IMR-90 (cell line): Measurements from ENCODE around the gene FEZF2. TPM values are rescaled to one million over a fixed set of nuclear protein-coding genes. Genes with fewer than 3 reads are reported as not detected.

ENCODE experiments used
- ATAC-seq: fragments of 200-7000 bp; cut with Tn5 transposase; 2 replicates; pipeline ENCODE4 v1.9.1; 2020; ENCODE audit warnings: low read depth, mild to moderate bottlenecking, moderate library complexity
- BruUV-seq: library from RNA; stranded (reverse); fragments of 400-500 nt; replicated peaks from 2 replicates; lab custom pipeline; 2021; lab: Mats Ljungman, UMichigan
- CTCF ChIA-PET: fragments of 300-600 bp; formaldehyde crosslinking; extraction: SDS; loops from one replicate; lab custom pipeline; 2021; ENCODE audit warnings: antibody characterized with exemption; lab: Yijun Ruan, JAX
- POLR2A ChIA-PET: fragments of 300-600 bp; sonication (Branson Sonifier 250); formaldehyde crosslinking; loops from one replicate; lab custom pipeline; 2022; ENCODE audit warnings: antibody characterized with exemption; ENCODE audit not compliant: unreplicated experiment; lab: Charles Lee
- DNase-seq: peaks from one replicate; pipeline ENCODE4 v3.0.0; 2013
- H2AFZ ChIP-seq: replicated peaks from 2 replicates; pipeline ENCODE3; 2013; ENCODE audit warnings: low read length, mild to moderate bottlenecking; ENCODE audit not compliant: poor library complexity
- H2AK5ac ChIP-seq: 2 replicates; pipeline ENCODE4 v1.6.1; 2013; ENCODE audit warnings: low read depth, low read length, inconsistent platforms
- H2AK9ac ChIP-seq: replicated peaks from 2 replicates; pipeline ENCODE3; 2013; ENCODE audit warnings: mild to moderate bottlenecking, low read depth, low read length, moderate library complexity; ENCODE audit not compliant: poor library complexity
- H2BK120ac ChIP-seq: 2 replicates; pipeline ENCODE4 v1.6.1; 2013; ENCODE audit warnings: low read depth, low read length, inconsistent platforms
- H2BK15ac ChIP-seq: 3 replicates; pipeline ENCODE4 v1.6.1; 2013; ENCODE audit warnings: low read depth, low read length, inconsistent platforms
- H2BK20ac ChIP-seq: 2 replicates; pipeline ENCODE4 v1.6.1; 2013; ENCODE audit warnings: low read depth, mild to moderate bottlenecking, inconsistent platforms, low read length, moderate library complexity
- H2BK5ac ChIP-seq: 2 replicates; pipeline ENCODE4 v1.6.1; 2013; ENCODE audit warnings: mild to moderate bottlenecking, low read depth, low read length, inconsistent platforms; ENCODE audit not compliant: poor library complexity, severe bottlenecking
- H3K14ac ChIP-seq: replicated peaks from 2 replicates; pipeline ENCODE4 v1.6.1; 2013; ENCODE audit warnings: low read depth, low read length, inconsistent platforms
- H3K18ac ChIP-seq: 2 replicates; pipeline ENCODE4 v1.6.1; 2013; ENCODE audit warnings: low read depth, low read length, control low read depth
- H3K23ac ChIP-seq: 2 replicates; pipeline ENCODE4 v1.6.1; 2013; ENCODE audit warnings: low read depth, low read length, inconsistent platforms
- H3K27ac ChIP-seq: 2 replicates; pipeline ENCODE4 v1.5.1; 2013; ENCODE audit warnings: mild to moderate bottlenecking, control low read depth, low read length; ENCODE audit not compliant: insufficient read depth
- H3K27me3 ChIP-seq: 2 replicates; pipeline ENCODE4 v1.6.1; 2013; ENCODE audit warnings: low read length; ENCODE audit not compliant: control insufficient read depth, insufficient read depth
- H3K36me3 ChIP-seq: 2 replicates; pipeline ENCODE4 v1.6.1; 2013; ENCODE audit warnings: low read length, mixed read lengths; ENCODE audit not compliant: control insufficient read depth, insufficient read depth
- H3K4ac ChIP-seq: 2 replicates; pipeline ENCODE4 v1.6.1; 2013; ENCODE audit warnings: low read depth, low read length, inconsistent platforms
- H3K4me1 ChIP-seq: 2 replicates; pipeline ENCODE4 v1.6.1; 2013; ENCODE audit warnings: low read length, mixed read lengths; ENCODE audit not compliant: control insufficient read depth, insufficient read depth
- H3K4me2 ChIP-seq: 2 replicates; pipeline ENCODE4 v1.6.1; 2013; ENCODE audit warnings: low read depth, mild to moderate bottlenecking, control low read depth, low read length, moderate library complexity
- H3K4me3 ChIP-seq: 2 replicates; pipeline ENCODE4 v1.5.1; 2013; ENCODE audit warnings: low read depth, mild to moderate bottlenecking, control low read depth, low read length, moderate library complexity; ENCODE audit not compliant: insufficient read depth
- H3K56ac ChIP-seq: 2 replicates; pipeline ENCODE4 v1.6.1; 2013; ENCODE audit warnings: low read length, inconsistent platforms; ENCODE audit not compliant: insufficient read depth; ENCODE audit errors: extremely low read depth
- H3K79me1 ChIP-seq, 2 experiments: 2 replicates each; pipeline ENCODE4 v1.6.1; 2013; ENCODE audit warnings: low read length in 2 of 2, inconsistent platforms in 1 of 2, low read depth in 1 of 2
- H3K9ac ChIP-seq: 2 replicates; pipeline ENCODE4 v1.6.1; 2013; ENCODE audit warnings: low read depth, low read length, control low read depth
- H3K9me1 ChIP-seq: 2 replicates; pipeline ENCODE4 v1.6.1; 2013; ENCODE audit warnings: low read length, inconsistent platforms; ENCODE audit not compliant: insufficient read depth
- H3K9me3 ChIP-seq: 2 replicates; pipeline ENCODE4 v1.6.1; 2013; ENCODE audit warnings: low read length; ENCODE audit not compliant: control insufficient read depth, insufficient read depth
- H4K20me1 ChIP-seq: 2 replicates; pipeline ENCODE4 v1.6.1; 2013; ENCODE audit warnings: low read length, inconsistent platforms; ENCODE audit not compliant: insufficient read depth
- H4K5ac ChIP-seq: 2 replicates; pipeline ENCODE4 v1.6.1; 2013; ENCODE audit warnings: mild to moderate bottlenecking, low read depth, low read length, control low read depth
- H4K8ac ChIP-seq, 2 experiments: 2 replicates each; pipeline ENCODE4 v1.6.1; 2013; ENCODE audit warnings: low read depth in 2 of 2, low read length in 2 of 2, control low read depth in 1 of 2, inconsistent platforms in 1 of 2
- H4K91ac ChIP-seq: 2 replicates; pipeline ENCODE4 v1.6.1; 2013; ENCODE audit warnings: low read depth, low read length, inconsistent platforms; ENCODE audit not compliant: insufficient read depth
- BHLHE40 ChIP-seq: fragments of 150-350 bp; IDR thresholded peaks from 2 replicates; pipeline ENCODE4 v1.6.1; 2016; ENCODE audit warnings: mild to moderate bottlenecking, low read depth, low read length
- CEBPB ChIP-seq: IDR thresholded peaks from 2 replicates; pipeline ENCODE4 v1.6.1; 2012; ENCODE audit warnings: low read depth, low read length, improper control_type of control experiment
- WGBS, 2 experiments: methylation state at CpG; one replicate each; pipeline versions ENCODE4 v1.1.5 to v1.1.7; 2013; ENCODE audit warnings: missing lambda C conversion rate in 2 of 2; ENCODE audit not compliant: insufficient read length in 1 of 2; ENCODE audit errors: extremely low coverage in 2 of 2; 5-methylcytosine and 5-hydroxymethylcytosine counted together
- dilution Hi-C: fragments of 300-500 bp; cut with HindIII; formaldehyde crosslinking; loops from one replicate; pipeline ENCODE4 v1.14.3; 2018; ENCODE audit warnings: low sequenced_read_pairs; ENCODE audit not compliant: unreplicated experiment
- in situ Hi-C: fragments of 300-500 bp; cut with MboI; formaldehyde crosslinking; loops from 3 replicates; pipeline ENCODE4 v1.14.3; 2019; ENCODE audit warnings: low sequenced_read_pairs, inconsistent platforms, mixed read lengths
- intact Hi-C: fragments of 100-400 bp; cut with micrococcal nuclease; formaldehyde crosslinking; loops from 2 replicates; pipeline ENCODE4 v1.10.0; 2022
- polyA plus RNA-seq, 3 experiments: library from polyadenylated mRNA; depleted of rRNA; stranded (reverse); fragments of >200 nt; gene quantifications; 2 replicates each; pipeline ENCODE4 v1.2.3, GENCODE V29; 2012; ENCODE audit warnings: low replicate concordance in 1 of 3
- total RNA-seq: library from RNA; depleted of rRNA; stranded (reverse); fragments of >200 nt; gene quantifications from 2 replicates; pipeline ENCODE4 v1.2.3, GENCODE V29; 2012

FEZF2 gene
- total and polyA plus RNA-seq, 2 of the 4 experiments (the other 2 are of a cell fraction), result not detected

DNA sequence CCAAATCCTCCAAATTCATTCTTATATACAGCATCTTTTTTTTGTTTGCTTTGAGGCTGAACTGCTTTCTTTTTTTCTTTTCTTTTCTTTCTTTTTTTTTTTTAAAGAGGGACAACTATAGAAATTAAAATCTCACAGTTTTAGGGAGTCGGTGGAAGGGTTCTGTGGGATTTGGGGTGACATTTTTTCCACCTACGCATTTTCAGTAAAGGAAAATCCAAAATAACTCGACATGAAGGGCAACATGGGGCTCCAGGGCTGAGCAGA, 3.0 kb upstream of the FEZF2 start:
- no peak overlapping the region for H3K4me2 ChIP-seq
- no peak overlapping the region for H4K5ac ChIP-seq
- no peaks in the 10 kb centered on the region for H3K36me3 ChIP-seq
- no peak overlapping the region for H2AK5ac ChIP-seq
- H4K91ac ChIP-seq, result no peak overlapping the region
- in situ Hi-C loops, result no loop called here
- DNase-seq (no peak), ATAC-seq (no peak)
- ChIA-PET CTCF (no interaction called here), POLR2A (no interaction called here)
- no peak overlapping the region for H2BK5ac ChIP-seq
- peaks cover 88% of the 10 kb centered on the region for H3K27me3 ChIP-seq
- H3K18ac ChIP-seq, result no peak overlapping the region
- H2BK20ac ChIP-seq, result no peak overlapping the region
- no peak overlapping the region for H3K4me3 ChIP-seq
- WGBS, 2 experiments, result no CpG with 5 or more reads among the region's 3 CpGs
- peaks cover 6% of the 10 kb centered on the region for H3K9me3 ChIP-seq
- no peaks in the 10 kb centered on the region for H3K4me1 ChIP-seq
- dilution Hi-C loops, result no loop called here
- H4K8ac ChIP-seq, result no peak overlapping the region
- intact Hi-C loops, result no loop called here
- H3K4ac ChIP-seq, result no peak overlapping the region
- H2BK15ac ChIP-seq, result no peak overlapping the region
- H3K9ac ChIP-seq, result no peak overlapping the region
- H2BK120ac ChIP-seq, result no peak overlapping the region
- H2AFZ ChIP-seq, result no peak overlapping the region
- H3K9me1 ChIP-seq, result no peaks in the 10 kb centered on the region
- no peak overlapping the region for H3K56ac ChIP-seq
- BruUV-seq, result no TSS peak
- no peaks in the 10 kb centered on the region; the same call in 1 of the 2 replicates for H4K20me1 ChIP-seq
- H3K23ac ChIP-seq, result no peak overlapping the region
- TF ChIP-seq CEBPB (no peak), BHLHE40 (no peak)
- H3K27ac ChIP-seq, result no peak overlapping the region
- no peak overlapping the region for H2AK9ac ChIP-seq
- no peaks in the 10 kb centered on the region for H3K79me1 ChIP-seq
- H3K14ac ChIP-seq, result no peak overlapping the region
